K562 (cell line): ENCODE measurements around the gene OSCAR. TPM values are rescaled to one million over a fixed set of nuclear protein-coding genes. Genes with fewer than 3 reads are reported as not detected.

Experiments used
- ATAC-seq: fragments of 200-7000 bp; cut with Tn5 transposase; 3 replicates; pipeline ENCODE4 v1.9.1; 2020; ENCODE audit warnings: moderate library complexity
- BruUV-seq: library from RNA; stranded (reverse); fragments of 400-500 nt; replicated peaks from 2 replicates; lab custom pipeline; 2021; lab: Mats Ljungman, UMichigan
- CTCF ChIA-PET: fragments of 300-600 bp; formaldehyde crosslinking; extraction: SDS; loops from one replicate; lab custom pipeline; 2021; ENCODE audit warnings: low intra/inter-chr PET ratio; lab: Yijun Ruan, JAX
- POLR2A ChIA-PET: fragments of 300-600, 350-650 bp; sonication (Branson Sonifier 250); formaldehyde crosslinking; extraction: SDS; loops from one replicate; lab custom pipeline; 2021; ENCODE audit warnings: antibody characterized with exemption, inconsistent platforms; lab: Yijun Ruan, JAX
- DNase-seq, 4 experiments: peaks; one replicate each; pipeline versions ENCODE4 v3.0.0 to v3.0.0-alpha.2; 2011 to 2018; ENCODE audit warnings: low spot score in 3 of 4, mixed read lengths in 3 of 4; ENCODE audit errors: extremely low read depth in 1 of 4
- FAIRE-seq: peaks from 2 replicates; lab custom pipeline; 2011; peaks lifted over from hg19 to GRCh38; lab: Jason Lieb, UNC
- H2AFZ ChIP-seq: 2 replicates; pipeline ENCODE4 v1.6.0; 2011; ENCODE audit warnings: low read depth, low read length, control low read depth, inconsistent platforms
- H3K27ac ChIP-seq: fragments of 200-600 bp; 3 replicates; pipeline ENCODE4 v1.8.0; 2011; ENCODE audit warnings: low read depth, mild to moderate bottlenecking, control low read depth, inconsistent platforms, low read length, moderate library complexity, mixed read lengths; ENCODE audit errors: extremely low read depth
- H3K27me3 ChIP-seq, 2 experiments: fragments of 300-600 bp in 1 of 2; 2 replicates in 1 of 2; 3 replicates in 1 of 2; pipeline versions ENCODE4 v1.6.0 to v1.8.0; 2011; ENCODE audit warnings: inconsistent platforms in 2 of 2, low read length in 2 of 2, mild to moderate bottlenecking in 1 of 2, mixed read lengths in 1 of 2, moderate library complexity in 1 of 2; ENCODE audit not compliant: control insufficient read depth in 2 of 2, insufficient read depth in 2 of 2
- H3K36me3 ChIP-seq: fragments of 300-600 bp; 3 replicates; pipeline ENCODE4 v1.8.0; 2011; ENCODE audit warnings: mild to moderate bottlenecking, low read length, inconsistent platforms; ENCODE audit not compliant: control insufficient read depth, insufficient read depth
- H3K4me1 ChIP-seq, 2 experiments: fragments of 200-600 bp in 1 of 2; replicated peaks in 1 of 2; 2 replicates in 1 of 2; 3 replicates in 1 of 2; pipeline versions ENCODE4 v1.5.1 to v1.8.0; 2011; ENCODE audit warnings: inconsistent platforms in 2 of 2, low read length in 2 of 2, mild to moderate bottlenecking in 1 of 2, mixed read lengths in 1 of 2, moderate library complexity in 1 of 2; ENCODE audit not compliant: control insufficient read depth in 2 of 2, insufficient read depth in 2 of 2
- H3K4me2 ChIP-seq: 2 replicates; pipeline ENCODE4 v1.6.1; 2011; ENCODE audit warnings: low read length, control low read depth, inconsistent platforms, mixed read lengths; ENCODE audit not compliant: insufficient read depth
- H3K4me3 ChIP-seq: fragments of 200-600 bp; sonication (generic), shearing (Covaris generic); 2 replicates; pipeline ENCODE4 v1.5.1; 2016; ENCODE audit warnings: control low read depth, inconsistent platforms
- H3K79me2 ChIP-seq: fragments of 200-600 bp; 3 replicates; pipeline ENCODE4 v1.8.0; 2011; ENCODE audit warnings: low read length, inconsistent platforms; ENCODE audit not compliant: control insufficient read depth, insufficient read depth
- H3K9ac ChIP-seq, 2 experiments: 2 replicates each; pipeline versions ENCODE4 v1.6.0 to v1.6.1; 2011; ENCODE audit warnings: low read depth in 2 of 2, low read length in 2 of 2, control low read depth in 1 of 2, inconsistent platforms in 1 of 2, mild to moderate bottlenecking in 1 of 2, mixed read lengths in 1 of 2; ENCODE audit not compliant: insufficient read depth in 1 of 2
- H3K9me1 ChIP-seq: one replicate; pipeline ENCODE4 v1.6.0; 2011; ENCODE audit warnings: inconsistent platforms, mild to moderate bottlenecking, low read length, moderate library complexity; ENCODE audit not compliant: control insufficient read depth, insufficient read depth
- H3K9me3 ChIP-seq: replicated peaks from 2 replicates; pipeline ENCODE4 v1.5.1; 2011; ENCODE audit warnings: low read depth, low read length, inconsistent platforms; ENCODE audit not compliant: control insufficient read depth, insufficient read depth
- H4K20me1 ChIP-seq: replicated peaks from 2 replicates; pipeline ENCODE4 v1.6.1; 2011; ENCODE audit warnings: low read length, inconsistent platforms, mixed read lengths; ENCODE audit not compliant: control insufficient read depth, insufficient read depth
- EHMT2 ChIP-seq: fragments of 450-650 bp; IDR thresholded peaks from 2 replicates; pipeline ENCODE4 v1.6.1; 2018; ENCODE audit warnings: antibody characterized with exemption
- POLR2G ChIP-seq: fragments of 200-400 bp; formaldehyde crosslinking; IDR thresholded peaks from 2 replicates; pipeline ENCODE4 v1.6.1; 2017; ENCODE audit warnings: low read depth, mild to moderate bottlenecking, antibody characterized with exemption, low read length, moderate library complexity
- RBFOX2 ChIP-seq: fragments of 200-400 bp; formaldehyde crosslinking; IDR thresholded peaks from 2 replicates; pipeline ENCODE4 v1.6.1; 2017; ENCODE audit warnings: low read depth, mild to moderate bottlenecking, low read length, moderate library complexity
- RBM22 ChIP-seq: fragments of 200-400 bp; formaldehyde crosslinking; IDR thresholded peaks from 2 replicates; pipeline ENCODE4 v1.6.1; 2018; ENCODE audit warnings: low read length, low read depth; ENCODE audit not compliant: poor library complexity, severe bottlenecking
- TAL1 ChIP-seq: fragments of 450-650 bp; IDR thresholded peaks from 2 replicates; pipeline ENCODE4 v1.6.1; 2016; ENCODE audit warnings: mild to moderate bottlenecking
- TFAM ChIP-seq: fragments of 250-450 bp; sonication (Bioruptor Pico); conservative IDR thresholded peaks from 2 replicates; pipeline ENCODE4 v1.5.0; 2021; ENCODE audit warnings: mild to moderate bottlenecking, moderate library complexity
- WGBS: fragments of 100-300 bp; shearing (Covaris generic); methylation state at CpG from one replicate; pipeline ENCODE4 v1.1.6; 2016; ENCODE audit warnings: low coverage, mixed read lengths; ENCODE audit not compliant: insufficient coverage; ENCODE audit errors: missing lambda C conversion rate; 5-methylcytosine and 5-hydroxymethylcytosine counted together
- in situ Hi-C: fragments of 300-500 bp; cut with MboI; formaldehyde crosslinking; loops from 4 replicates; pipeline ENCODE4 v1.15.0; 2018; ENCODE audit warnings: inconsistent platforms, mixed read lengths
- intact Hi-C: fragments of 100-400 bp; cut with micrococcal nuclease; formaldehyde crosslinking; loops from 2 replicates; pipeline ENCODE4 v1.14.2; 2022
- polyA plus RNA-seq, 8 experiments: library from polyadenylated mRNA; depleted of rRNA in 4 of 8; stranded (reverse) in 5 of 8; unstranded in 3 of 8; fragments of >200 nt; fragmentation: Nextera tagmentation in 2 of 8; fragmentation: Illumina TruSeq in 1 of 8; extraction: Ambion mirVana in 2 of 8; extraction: Trizol in 1 of 8; gene quantifications; 2 replicates each; pipeline versions ENCODE4 v1.2.1 to v1.2.3, GENCODE V29; 2011 to 2014; ENCODE audit warnings: inconsistent platforms in 1 of 8, missing spikeins in 1 of 8
- total RNA-seq, 7 experiments: library from RNA; depleted of rRNA in 6 of 7; stranded (reverse); fragments of >200 nt in 6 of 7; fragmentation: Illumina TruSeq in 2 of 7; extraction: Trizol in 2 of 7; gene quantifications; 2 replicates each; pipeline versions ENCODE4 v1.2.1 to v1.2.3, GENCODE V29; 2011 to 2021; ENCODE audit warnings: low replicate concordance in 1 of 7
- TF ChIP-seq, protein P1 (sequence below): fragments of 450-650 bp; formaldehyde crosslinking; conservative IDR thresholded peaks from 2 replicates; pipeline ENCODE4 v1.4.0; 2022; ENCODE audit warnings: mild to moderate bottlenecking, missing genetic modification characterization

OSCAR gene
- total and polyA plus RNA-seq, 9 of the 15 experiments (the other 6 are each of a cell fraction or from before 2014, with no cell fraction given): 0.09 to 0.62 (median 0.13) TPM; not detected in 5

DNA sequence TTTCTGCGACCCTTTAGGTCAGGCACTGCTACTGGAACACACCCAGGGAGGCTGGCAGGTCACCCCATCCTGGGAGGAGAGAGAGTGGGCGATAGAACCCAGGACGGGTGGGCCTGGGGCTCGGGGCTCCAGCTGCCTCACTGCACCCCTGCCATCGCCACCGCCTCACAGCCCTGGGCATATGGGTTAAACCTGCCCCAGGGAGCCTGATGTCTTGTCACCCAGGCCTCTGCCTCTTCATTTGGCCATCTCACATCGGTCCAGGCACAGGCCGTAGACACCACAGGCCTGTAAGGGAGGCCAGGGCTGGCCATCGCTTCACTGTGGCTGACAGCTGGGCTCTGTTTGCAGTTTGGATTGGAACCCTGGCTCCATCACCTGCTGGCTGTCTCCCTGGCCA, 25.1 kb upstream of the OSCAR start:
- no peaks in the 10 kb centered on the region for H3K9me1 ChIP-seq
- no peaks in the 10 kb centered on the region for H3K9me3 ChIP-seq
- WGBS: 84% methylated on average over 4 of the region's 9 CpGs
- DNase-seq: no peak
- ChIA-PET POLR2A (interaction anchor here (1.9 kb wide), 1 partner anchor 11 kb away, joined by 9 read pairs; no protein-coding TSS in a partner anchor), CTCF (no interaction called here)
- no peaks in the 10 kb centered on the region for H3K27me3 ChIP-seq
- intact Hi-C loops (no loop called here), in situ Hi-C loops (no loop called here)
- no peak overlapping the region for H2AFZ ChIP-seq
- no peak for ATAC-seq
- no peaks in the 10 kb centered on the region for H4K20me1 ChIP-seq
- H3K9ac ChIP-seq: no peak overlapping the region; a peak in 1 of 4 replicates
- no peak overlapping the region for H3K4me3 ChIP-seq
- no peak overlapping the region for H3K4me2 ChIP-seq
- TF ChIP-seq, protein P1, sequence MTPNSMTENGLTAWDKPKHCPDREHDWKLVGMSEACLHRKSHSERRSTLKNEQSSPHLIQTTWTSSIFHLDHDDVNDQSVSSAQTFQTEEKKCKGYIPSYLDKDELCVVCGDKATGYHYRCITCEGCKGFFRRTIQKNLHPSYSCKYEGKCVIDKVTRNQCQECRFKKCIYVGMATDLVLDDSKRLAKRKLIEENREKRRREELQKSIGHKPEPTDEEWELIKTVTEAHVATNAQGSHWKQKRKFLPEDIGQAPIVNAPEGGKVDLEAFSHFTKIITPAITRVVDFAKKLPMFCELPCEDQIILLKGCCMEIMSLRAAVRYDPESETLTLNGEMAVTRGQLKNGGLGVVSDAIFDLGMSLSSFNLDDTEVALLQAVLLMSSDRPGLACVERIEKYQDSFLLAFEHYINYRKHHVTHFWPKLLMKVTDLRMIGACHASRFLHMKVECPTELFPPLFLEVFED (CRISPR knock-in tag): no peak
- TF ChIP-seq RBM22 (no peak), POLR2G (peak; percentile 11)
- TF ChIP-seq, all 486 proteins: peak for 1
- no peaks in the 10 kb centered on the region; a peak in 1 of 5 replicates for H3K4me1 ChIP-seq
- no TSS peak for BruUV-seq
- no peak for FAIRE-seq
- no peak overlapping the region for H3K27ac ChIP-seq
- peaks cover 84% of the 10 kb centered on the region; the same call in 2 of the 3 replicates for H3K36me3 ChIP-seq
- H3K79me2 ChIP-seq: no peaks in the 10 kb centered on the region

DNA sequence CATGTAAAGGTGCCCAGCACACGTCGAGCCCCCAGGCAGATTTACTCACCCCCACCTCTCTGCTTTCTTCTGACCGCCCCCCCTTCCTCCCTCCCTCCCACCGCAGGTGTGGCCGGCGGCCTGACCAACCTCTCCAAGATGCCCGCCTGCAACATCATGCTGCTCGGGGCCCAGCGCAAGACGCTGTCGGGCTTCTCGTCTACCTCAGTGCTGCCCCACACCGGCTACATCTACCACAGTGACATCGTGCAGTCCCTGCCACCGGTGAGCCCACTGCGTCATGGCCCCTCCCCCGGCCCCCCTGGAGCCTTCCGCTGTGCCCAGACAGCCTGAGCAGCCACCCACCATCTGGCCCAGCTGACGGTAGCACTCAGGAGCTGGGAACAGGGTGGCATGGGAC, 23.8 kb upstream of the OSCAR start:
- intact Hi-C loops: no loop called here
- CTCF ChIA-PET: no interaction called here
- ATAC-seq: no peak

More for the DNA sequence above, 23.8 kb upstream of the OSCAR start:
- POLR2A ChIA-PET: interaction anchor here (1.9 to 2.0 kb wide), 2 partner anchors 9 to 12 kb away, joined by 9 to 13 read pairs; partner anchors contain the start of genes PRPF31 and TFPT
- Histone ChIP-seq H2AFZ (no peak overlapping the region), H3K27me3 (no peaks in the 10 kb centered on the region), H3K36me3 (peaks cover 87% of the 10 kb centered on the region; the same call in 2 of the 3 replicates), H3K79me2 (no peaks in the 10 kb centered on the region), H3K4me2 (no peak overlapping the region), H3K9ac (peak overlapping the region in 1 of 2 experiments; percentile 35; a peak in 1 of 4 replicates), H4K20me1 (no peaks in the 10 kb centered on the region), H3K4me1 (no peaks in the 10 kb centered on the region; a peak in 1 of 5 replicates), H3K9me3 (no peaks in the 10 kb centered on the region), H3K9me1 (no peaks in the 10 kb centered on the region), H3K27ac (no peak overlapping the region), H3K4me3 (no peak overlapping the region)
- 96% methylated on average over 9 of the region's 19 CpGs for WGBS
- TF ChIP-seq TFAM (CRISPR knock-in tag) (no peak), RBFOX2 (0 out of 2 replicates have a peak, but pooled peaks have one; percentile 9), EHMT2 (no peak), TAL1 (no peak)
- FAIRE-seq (no peak), DNase-seq (no peak)
- BruUV-seq: no TSS peak
- in situ Hi-C loops: no loop called here
